GM13977 (cell line): Measurements from ENCODE around the gene EPHB1.
"Not testable (repeated sequence)": the region's sequence is repeated elsewhere in the genome, so short reads cannot be mapped to it uniquely, and the experiment has no call there.

Experiments used
- DNase-seq: peaks from one replicate; pipeline ENCODE4 v3.0.0; 2012; ENCODE audit warnings: low spot score
- in situ Hi-C: fragments of 300-500 bp; cut with MboI; formaldehyde crosslinking; loops from one replicate; pipeline ENCODE4 v1.12.0; 2022; ENCODE audit warnings: low sequenced_read_pairs, low pct_unique_long_range_greater_than_20kb, mixed read lengths, inconsistent platforms; ENCODE audit not compliant: unreplicated experiment
- TF ChIP-seq, protein P1 (sequence below): IDR thresholded peaks from 2 replicates; pipeline ENCODE4 v1.5.1; 2012; ENCODE audit warnings: mild to moderate bottlenecking, control low read depth; ENCODE audit not compliant: insufficient read depth; ENCODE audit errors: extremely low read depth, missing control alignments

Gene EPHB1

DNA sequence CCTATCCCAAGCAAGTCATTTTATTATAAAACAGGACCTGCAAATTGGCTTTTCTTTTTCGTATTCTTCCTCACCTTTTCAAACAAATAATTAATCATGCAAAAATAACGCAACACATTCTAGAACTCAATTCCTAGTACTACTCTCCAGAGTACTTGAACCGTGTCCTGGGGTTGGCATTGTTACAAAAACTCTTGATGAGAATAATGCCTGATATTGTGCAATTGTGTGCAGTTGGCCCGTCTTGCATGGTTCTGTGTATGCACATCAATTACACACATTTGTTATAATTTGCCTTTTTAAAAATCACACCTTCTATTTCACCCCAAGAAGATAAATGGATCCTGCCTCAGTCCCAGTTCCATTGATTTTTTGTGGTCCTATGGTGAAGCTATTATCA, 205.4 kb downstream of the EPHB1 start:
- TF ChIP-seq, protein P1, sequence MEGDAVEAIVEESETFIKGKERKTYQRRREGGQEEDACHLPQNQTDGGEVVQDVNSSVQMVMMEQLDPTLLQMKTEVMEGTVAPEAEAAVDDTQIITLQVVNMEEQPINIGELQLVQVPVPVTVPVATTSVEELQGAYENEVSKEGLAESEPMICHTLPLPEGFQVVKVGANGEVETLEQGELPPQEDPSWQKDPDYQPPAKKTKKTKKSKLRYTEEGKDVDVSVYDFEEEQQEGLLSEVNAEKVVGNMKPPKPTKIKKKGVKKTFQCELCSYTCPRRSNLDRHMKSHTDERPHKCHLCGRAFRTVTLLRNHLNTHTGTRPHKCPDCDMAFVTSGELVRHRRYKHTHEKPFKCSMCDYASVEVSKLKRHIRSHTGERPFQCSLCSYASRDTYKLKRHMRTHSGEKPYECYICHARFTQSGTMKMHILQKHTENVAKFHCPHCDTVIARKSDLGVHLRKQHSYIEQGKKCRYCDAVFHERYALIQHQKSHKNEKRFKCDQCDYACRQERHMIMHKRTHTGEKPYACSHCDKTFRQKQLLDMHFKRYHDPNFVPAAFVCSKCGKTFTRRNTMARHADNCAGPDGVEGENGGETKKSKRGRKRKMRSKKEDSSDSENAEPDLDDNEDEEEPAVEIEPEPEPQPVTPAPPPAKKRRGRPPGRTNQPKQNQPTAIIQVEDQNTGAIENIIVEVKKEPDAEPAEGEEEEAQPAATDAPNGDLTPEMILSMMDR: no peak
- no peak for DNase-seq
- in situ Hi-C loops: no loop called here

DNA sequence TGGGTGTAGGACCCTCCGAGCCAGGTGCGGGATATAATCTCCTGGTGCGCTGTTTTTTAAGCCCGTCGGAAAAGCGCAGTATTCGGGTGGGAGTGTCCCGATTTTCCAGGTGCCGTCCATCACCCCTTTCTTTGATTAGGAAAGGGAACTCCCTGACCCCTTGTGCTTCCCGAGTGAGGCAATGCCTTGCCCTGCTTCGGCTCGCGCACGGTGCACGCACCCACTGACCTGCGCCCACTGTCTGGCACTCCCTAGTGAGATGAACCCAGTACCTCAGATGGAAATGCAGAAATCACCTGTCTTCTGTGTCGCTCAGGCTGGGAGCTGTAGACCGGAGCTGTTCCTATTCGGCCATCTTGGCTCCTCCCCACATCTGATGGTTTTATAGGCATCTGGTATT, 210.6 kb downstream of the EPHB1 start:
- DNase-seq, in situ Hi-C loops: not testable (repeated sequence)

DNA sequence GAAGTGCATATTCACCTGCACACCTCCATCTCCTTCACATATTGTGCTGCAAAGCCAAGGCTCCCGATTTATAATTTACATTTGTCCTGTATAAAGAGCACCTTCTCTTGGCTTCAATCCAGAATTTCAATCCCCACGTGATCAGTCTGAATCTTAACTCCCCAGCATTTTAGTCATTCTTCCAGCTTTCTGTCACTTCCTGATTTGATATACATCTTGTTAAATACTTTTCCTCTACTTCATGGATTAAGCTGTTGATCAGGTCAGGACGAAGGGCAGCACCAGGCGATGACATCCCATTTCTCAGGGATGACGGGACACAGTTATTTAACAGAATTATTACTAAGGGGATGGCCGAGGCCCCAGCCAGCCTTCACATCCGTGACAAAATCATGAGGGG, 212.5 kb downstream of the EPHB1 start:
- DNase-seq: no peak
- TF ChIP-seq, protein P1: no peak
- in situ Hi-C loops: no loop called here

DNA sequence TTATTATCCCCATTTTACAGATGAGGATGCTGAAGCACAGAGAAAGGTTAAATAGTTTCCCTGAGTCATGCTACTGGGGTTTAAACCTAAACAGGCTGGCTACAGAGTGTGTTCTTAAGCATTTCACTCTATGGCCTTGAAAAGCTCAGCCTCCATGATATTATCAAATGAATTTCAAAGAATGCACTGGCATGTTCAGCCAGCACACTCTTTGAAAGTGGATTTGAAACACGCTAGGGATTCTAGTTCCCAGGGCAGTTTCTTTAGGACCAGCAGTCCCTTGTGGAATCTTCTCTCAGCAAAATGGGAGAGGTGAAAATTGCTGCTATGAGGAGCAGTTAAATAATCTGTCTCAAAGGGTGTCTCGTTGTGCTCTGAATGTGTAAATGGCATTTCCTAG, 213.3 kb downstream of the EPHB1 start:
- TF ChIP-seq, protein P1: no peak
- in situ Hi-C loops: no loop called here

DNA sequence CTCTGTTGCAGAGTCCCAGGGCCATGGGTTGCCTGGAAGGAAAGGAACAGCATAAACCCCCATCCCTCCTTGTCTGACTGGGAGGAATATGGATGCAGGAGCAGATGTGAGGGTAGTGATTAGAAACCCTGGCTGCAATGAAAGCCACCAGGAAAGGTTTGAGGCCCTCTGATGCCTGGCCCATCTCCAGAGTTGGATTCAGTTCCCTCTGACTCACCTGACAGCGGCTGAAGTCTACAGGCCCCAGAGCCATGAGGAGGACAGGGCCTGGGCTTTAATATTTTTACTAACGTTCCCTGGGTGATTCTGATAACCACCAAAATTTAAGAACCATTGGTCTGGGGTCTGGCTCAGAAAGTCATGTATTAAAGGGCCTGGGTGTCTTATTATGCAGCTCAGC, 214.0 kb downstream of the EPHB1 start:
- DNase-seq: no peak
- TF ChIP-seq, protein P1: no peak
- in situ Hi-C loops: no loop called here

More for the DNA sequence above, 213.3 kb downstream of the EPHB1 start:
- no peak for DNase-seq

DNA sequence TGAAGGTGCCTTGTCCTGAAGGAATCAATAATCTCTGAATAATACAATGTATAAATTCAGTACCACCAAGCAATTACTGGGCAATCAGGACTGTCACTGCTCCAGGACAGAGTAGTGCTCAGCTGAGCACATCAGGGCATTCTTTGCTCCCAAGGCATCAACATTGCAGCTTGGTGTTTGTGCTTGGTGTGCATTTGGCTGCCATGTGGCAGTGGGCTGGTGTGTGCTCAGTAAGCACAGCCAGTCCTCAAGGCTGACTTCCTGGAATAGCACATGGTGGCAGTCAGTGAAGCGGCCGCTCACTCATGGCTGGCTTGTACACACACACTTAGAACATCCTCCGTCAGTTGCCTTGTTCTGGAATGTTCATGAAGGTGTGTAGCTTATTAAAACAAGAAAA, 217.0 kb downstream of the EPHB1 start:
- no peak for DNase-seq
- TF ChIP-seq, protein P1: no peak
- in situ Hi-C loops: no loop called here

DNA sequence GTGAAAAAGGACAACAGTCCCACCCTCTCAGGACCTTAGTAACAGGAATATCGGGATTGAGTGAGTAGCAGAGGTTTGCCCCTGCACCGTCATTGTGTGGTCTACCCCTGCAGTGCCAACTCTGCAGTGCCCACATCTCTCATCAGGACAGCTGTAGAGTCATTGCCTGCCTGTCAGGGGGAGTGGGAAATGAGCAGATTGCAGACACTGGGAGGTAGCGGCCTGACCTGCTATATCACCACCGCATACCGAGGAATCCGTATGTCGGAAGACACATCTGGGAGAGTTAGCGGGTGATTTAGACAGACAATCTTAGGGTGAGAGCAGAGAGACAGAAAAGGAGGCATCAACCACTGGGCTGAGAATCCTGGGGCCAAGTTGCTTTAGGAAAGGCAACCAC, 218.1 kb downstream of the EPHB1 start:
- TF ChIP-seq, protein P1: no peak
- in situ Hi-C loops: no loop called here

DNA sequence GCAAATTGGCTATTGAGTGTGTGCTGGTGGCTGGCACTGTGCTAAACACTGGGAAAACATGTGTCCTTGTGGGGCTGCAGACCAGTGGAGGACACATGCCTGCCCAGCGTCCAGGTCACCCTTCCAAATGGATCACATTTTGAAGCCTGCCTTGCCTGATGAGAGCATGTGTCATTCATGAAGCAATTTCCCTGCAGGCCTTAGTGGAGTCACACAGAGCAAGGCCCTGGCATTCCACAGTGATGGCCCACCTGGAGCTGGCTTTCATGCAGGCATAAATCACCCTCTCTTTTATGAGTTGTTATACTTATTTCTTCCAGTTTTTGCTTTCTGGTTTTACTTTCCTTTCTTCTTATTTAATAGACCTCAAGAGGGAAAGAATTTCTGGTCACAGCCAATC, 219.5 kb downstream of the EPHB1 start:
- in situ Hi-C loops: no loop called here
- TF ChIP-seq, protein P1: no peak
- DNase-seq: no peak

More for the DNA sequence above, 218.1 kb downstream of the EPHB1 start:
- no peak for DNase-seq
